A549 (cell line): ENCODE data around the gene BMPER. TPM values are rescaled to one million over a fixed set of nuclear protein-coding genes. Genes with fewer than 3 reads are reported as not detected.
A peak's percentile ranks its signal among the peaks of the same experiment; 100 is the strongest.

Experiments
- ATAC-seq, 2 experiments: fragments of 200-7000 bp in 1 of 2; fragments of >200 bp in 1 of 2; cut with Nextera tagmentation in 1 of 2; cut with Tn5 transposase in 1 of 2; 3 replicates each; pipeline versions ENCODE4 v1.8.0 to v1.9.1; 2018 to 2020; ENCODE audit warnings: mild to moderate bottlenecking in 1 of 2, moderate library complexity in 1 of 2
- CTCF ChIA-PET: fragments of 300-600 bp; sonication (Branson Sonifier 250); formaldehyde crosslinking; extraction: SDS; loops from one replicate; lab custom pipeline; 2021; ENCODE audit warnings: antibody characterized with exemption, inconsistent platforms; lab: Yijun Ruan, JAX
- POLR2A ChIA-PET: fragments of 350-600 bp; formaldehyde crosslinking; extraction: SDS; loops from one replicate; lab custom pipeline; 2021; ENCODE audit warnings: antibody characterized with exemption, inconsistent platforms; lab: Yijun Ruan, JAX
- DNase-seq, 2 experiments: peaks; one replicate each; pipeline versions ENCODE4 v3.0.0 to v3.0.0-alpha.2; 2011 to 2016; ENCODE audit warnings: low read depth in 1 of 2, low spot score in 1 of 2
- FAIRE-seq: peaks from 2 replicates; lab custom pipeline; 2011; peaks lifted over from hg19 to GRCh38; lab: Jason Lieb, UNC
- H3K27ac ChIP-seq, 2 experiments: fragments of >200 bp; sonication (Bioruptor Twin); formaldehyde crosslinking; 3 replicates each; pipeline ENCODE4 v1.5.1; 2016 to 2017
- H3K4me1 ChIP-seq: fragments of >200 bp; sonication (Bioruptor Twin); formaldehyde crosslinking; 3 replicates; pipeline ENCODE4 v1.6.1; 2016
- H3K4me2 ChIP-seq: fragments of >200 bp; sonication (Bioruptor Twin); formaldehyde crosslinking; 3 replicates; pipeline ENCODE4 v1.6.1; 2016
- H3K4me3 ChIP-seq: fragments of >200 bp; sonication (Bioruptor Twin); formaldehyde crosslinking; 3 replicates; pipeline ENCODE4 v1.5.1; 2016
- H3K9me3 ChIP-seq: fragments of >200 bp; sonication (Bioruptor Twin); formaldehyde crosslinking; 3 replicates; pipeline ENCODE4 v1.6.1; 2016
- ATOH8 ChIP-seq: fragments of 250-450 bp; sonication (Bioruptor Pico); IDR thresholded peaks from 2 replicates; pipeline ENCODE4 v1.5.0; 2020; ENCODE audit warnings: low read depth, mild to moderate bottlenecking, moderate library complexity
- BCL3 ChIP-seq: fragments of >200 bp; sonication (Bioruptor Twin); formaldehyde crosslinking; IDR thresholded peaks from 3 replicates; pipeline ENCODE4 v1.6.1; 2016
- CEBPB ChIP-seq, 2 experiments: fragments of >200 bp in 1 of 2; sonication (Bioruptor Twin) in 1 of 2; formaldehyde crosslinking in 1 of 2; IDR thresholded peaks; 2 replicates each; pipeline ENCODE4 v1.6.1; 2012 to 2016
- E2F6 ChIP-seq: IDR thresholded peaks from 2 replicates; pipeline ENCODE4 v1.6.1; 2012; ENCODE audit warnings: low read depth, borderline replicate concordance
- EP300 ChIP-seq, 2 experiments: fragments of >200 bp; sonication (Bioruptor Twin); formaldehyde crosslinking; IDR thresholded peaks; 2 replicates in 1 of 2; 3 replicates in 1 of 2; pipeline ENCODE4 v1.6.1; 2016 to 2017
- ESRRA ChIP-seq: fragments of 150-350 bp; IDR thresholded peaks from 2 replicates; pipeline ENCODE4 v1.6.1; 2014; ENCODE audit warnings: mild to moderate bottlenecking, low read length, borderline replicate concordance
- FOSL2 ChIP-seq, 2 experiments: fragments of 450-650 bp in 1 of 2; fragments of >200 bp in 1 of 2; sonication (Bioruptor Twin) in 1 of 2; formaldehyde crosslinking; IDR thresholded peaks; 2 replicates each; pipeline versions ENCODE4 v1.5.0 to v1.6.1; 2016 to 2020; ENCODE audit warnings: mild to moderate bottlenecking in 1 of 2, moderate library complexity in 1 of 2
- GATA3 ChIP-seq: IDR thresholded peaks from 2 replicates; pipeline ENCODE4 v1.6.1; 2012; ENCODE audit warnings: borderline replicate concordance
- HES2 ChIP-seq: fragments of >200 bp; sonication (Bioruptor Twin); formaldehyde crosslinking; IDR thresholded peaks from 2 replicates; pipeline ENCODE4 v1.6.1; 2016
- HEYL ChIP-seq: fragments of 250-450 bp; sonication (Bioruptor Pico); IDR thresholded peaks from 2 replicates; pipeline ENCODE4 v1.8.0; 2021; ENCODE audit warnings: mild to moderate bottlenecking, moderate library complexity
- HOXB5 ChIP-seq: fragments of 250-450 bp; sonication (Bioruptor Pico); IDR thresholded peaks from 2 replicates; pipeline ENCODE4 v1.5.0; 2020; ENCODE audit warnings: mild to moderate bottlenecking, moderate library complexity
- JUN ChIP-seq, 2 experiments: fragments of >200 bp; sonication (Bioruptor Twin); formaldehyde crosslinking; IDR thresholded peaks; 2 replicates in 1 of 2; 3 replicates in 1 of 2; pipeline ENCODE4 v1.6.1; 2016 to 2017
- JUNB ChIP-seq: fragments of >200 bp; sonication (Bioruptor Twin); formaldehyde crosslinking; IDR thresholded peaks from 2 replicates; pipeline ENCODE4 v1.6.1; 2016
- MAFK ChIP-seq: fragments of 450-650 bp; IDR thresholded peaks from 2 replicates; pipeline ENCODE4 v1.6.1; 2014; ENCODE audit not compliant: partially characterized antibody
- MAX ChIP-seq: IDR thresholded peaks from 2 replicates; pipeline ENCODE4 v1.6.1; 2012
- MYC ChIP-seq: IDR thresholded peaks from 2 replicates; pipeline ENCODE4 v1.6.1; 2012; ENCODE audit warnings: mild to moderate bottlenecking, inconsistent platforms, low read length, improper control_type of control experiment, borderline replicate concordance
- NPAS2 ChIP-seq: fragments of 250-450 bp; sonication (Bioruptor Pico); IDR thresholded peaks from 2 replicates; pipeline ENCODE4 v1.8.0; 2022; ENCODE audit warnings: mild to moderate bottlenecking, moderate library complexity, borderline replicate concordance
- NR3C1 ChIP-seq: fragments of >200 bp; sonication (Bioruptor Twin); formaldehyde crosslinking; IDR thresholded peaks from 3 replicates; pipeline ENCODE4 v1.6.1; 2017
- PBX3 ChIP-seq: IDR thresholded peaks from 2 replicates; pipeline ENCODE4 v1.6.1; 2012
- PHF8 ChIP-seq: fragments of 200-600 bp; sonication (generic); IDR thresholded peaks from 2 replicates; pipeline ENCODE4 v1.6.1; 2016; ENCODE audit warnings: low read depth, mild to moderate bottlenecking, antibody characterized with exemption, moderate library complexity, borderline replicate concordance
- POLR2A ChIP-seq: IDR thresholded peaks from 2 replicates; pipeline ENCODE4 v1.6.1; 2012; ENCODE audit warnings: mild to moderate bottlenecking, low read length
- POLR2AphosphoS2 ChIP-seq: conservative IDR thresholded peaks from 2 replicates; pipeline ENCODE4 v1.6.1; 2012; ENCODE audit warnings: low read length, improper control_type of control experiment, inconsistent platforms
- RAD21 ChIP-seq, 2 experiments: fragments of >200 bp in 1 of 2; sonication (Bioruptor Twin) in 1 of 2; formaldehyde crosslinking in 1 of 2; IDR thresholded peaks in 1 of 2; conservative IDR thresholded peaks in 1 of 2; 2 replicates in 1 of 2; 3 replicates in 1 of 2; pipeline ENCODE4 v1.6.1; 2012 to 2018; ENCODE audit warnings: inconsistent platforms in 1 of 2
- SMC3 ChIP-seq: fragments of >200 bp; sonication (Bioruptor Twin); formaldehyde crosslinking; IDR thresholded peaks from 3 replicates; pipeline ENCODE4 v1.6.1; 2018; ENCODE audit warnings: inconsistent platforms
- TP53 ChIP-seq: fragments of 250-450 bp; sonication (Bioruptor Pico); IDR thresholded peaks from 2 replicates; pipeline ENCODE4 v1.5.0; 2021; ENCODE audit warnings: mild to moderate bottlenecking, moderate library complexity
- WGBS: methylation state at CpG from one replicate; pipeline ENCODE4 v1.1.6; 2017; ENCODE audit errors: missing lambda C conversion rate; 5-methylcytosine and 5-hydroxymethylcytosine counted together
- polyA plus RNA-seq, 4 experiments: library from polyadenylated mRNA; depleted of rRNA in 3 of 4; stranded (reverse); fragments of >200 nt; fragmentation: RNase III in 1 of 4; extraction: RNeasy Plus Mini Kit Qiagen cat#74134 plus additional on column Dnase treatment in 1 of 4; gene quantifications; 2 replicates in 3 of 4; 3 replicates in 1 of 4; pipeline ENCODE4 v1.2.3, GENCODE V29; 2011 to 2017

BMPER gene
- polyA plus RNA-seq, 2 of the 4 experiments (the other 2 are of a cell fraction), result 5.0 to 5.8 TPM

- DNase-seq (peak; percentile 26 to 91), ATAC-seq (peak; percentile 84 to 85), FAIRE-seq (no peak)
- POLR2A ChIA-PET, result interaction anchor here (0.6 to 1.6 kb wide), 4 partner anchors 78 to 788 kb away, joined by 3 to 6 read pairs (median 5); no protein-coding TSS in a partner anchor
- H3K4me1 ChIP-seq, result peaks cover 89% of the 10 kb centered on the region
- H3K9me3 ChIP-seq, result 0 out of 3 replicates have a peak, but pooled peaks cover 3% of the 10 kb centered on the region
- no peak overlapping the region for H3K4me3 ChIP-seq
- 18% methylated on average over 4 of the region's 4 CpGs for WGBS
- H3K27ac ChIP-seq, result peak overlapping the region; percentile 92
- CTCF ChIA-PET, result interaction anchor here (0.9 to 1.5 kb wide), 7 partner anchors 12 to 307 kb away, joined by 3 to 4 read pairs (median 3); no protein-coding TSS in a partner anchor
- TF ChIP-seq JUNB, result peak; percentile 97
- peak; percentile 90 to 97 for TF ChIP-seq CEBPB (IDR thresholded peaks at IDR 0.05)
- no peak for TF ChIP-seq E2F6
- TF ChIP-seq NPAS2, result no peak
- peak; percentile 20 to 67; a peak in 4 of 5 replicates for TF ChIP-seq RAD21 (conservative IDR thresholded peaks at IDR 0.05 in 1 of 2, IDR thresholded peaks at IDR 0.05 in 1 of 2)
- peak; percentile 99; a peak in 4 of 5 replicates for TF ChIP-seq EP300 (IDR thresholded peaks at IDR 0.05)
- peak; percentile 51; the same call in 2 of the 3 replicates for TF ChIP-seq SMC3
- no peak for TF ChIP-seq MAFK
- TF ChIP-seq BCL3, result peak; percentile 98
- peak; percentile 99 for TF ChIP-seq JUN (IDR thresholded peaks at IDR 0.05)
- TF ChIP-seq ESRRA, result no peak
- TF ChIP-seq HEYL (CRISPR knock-in tag), result no peak
- TF ChIP-seq ATOH8, result no peak
- TF ChIP-seq GATA3, result peak; percentile 98
- TF ChIP-seq FOSL2 (IDR thresholded peaks at IDR 0.05), result peak; percentile 81
- TF ChIP-seq FOSL2 (CRISPR knock-in tag; IDR thresholded peaks at IDR 0.05), result peak; percentile 53
- no peak for TF ChIP-seq PHF8
- TF ChIP-seq HES2, result peak; percentile 94
- peak; percentile 65 for TF ChIP-seq MAX
- no peak for TF ChIP-seq MYC
- TF ChIP-seq POLR2AphosphoS2, result no peak
- TF ChIP-seq TP53, result no peak
- TF ChIP-seq POLR2A, result no peak
- TF ChIP-seq NR3C1, result no peak
- TF ChIP-seq HOXB5 (CRISPR knock-in tag), result no peak
- TF ChIP-seq PBX3, result 0 out of 2 replicates have a peak, but pooled peaks have one; percentile 47
- H3K4me2 ChIP-seq, result peak overlapping the region; percentile 74
These were observed 159.3 kb downstream of the BMPER start for GRCh38 chr7:34064519-34065158.
